ENCODE data around the gene FUNDC2. TPM values are rescaled to one million over a fixed set of nuclear protein-coding genes. Genes with fewer than 3 reads are reported as not detected.
A peak's percentile ranks its signal among the peaks of the same experiment; 100 is the strongest.

FUNDC2 gene, protein sequence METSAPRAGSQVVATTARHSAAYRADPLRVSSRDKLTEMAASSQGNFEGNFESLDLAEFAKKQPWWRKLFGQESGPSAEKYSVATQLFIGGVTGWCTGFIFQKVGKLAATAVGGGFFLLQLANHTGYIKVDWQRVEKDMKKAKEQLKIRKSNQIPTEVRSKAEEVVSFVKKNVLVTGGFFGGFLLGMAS
- total RNA-seq, result 10 to 100 TPM; 43.7 to 51.8 TPM

GRCh38 chrX:155026727-155027508, at the start of gene FUNDC2:
Gene FUNDC2, plus strand, starts transcription at chrX:155026844. Its CDS starts 95 bp downstream, at chrX:155026939.
- peak within 1 kb of the TSS; percentile 94 to 97 for H3K27ac ChIP-seq
- TF ChIP-seq, protein P1, sequence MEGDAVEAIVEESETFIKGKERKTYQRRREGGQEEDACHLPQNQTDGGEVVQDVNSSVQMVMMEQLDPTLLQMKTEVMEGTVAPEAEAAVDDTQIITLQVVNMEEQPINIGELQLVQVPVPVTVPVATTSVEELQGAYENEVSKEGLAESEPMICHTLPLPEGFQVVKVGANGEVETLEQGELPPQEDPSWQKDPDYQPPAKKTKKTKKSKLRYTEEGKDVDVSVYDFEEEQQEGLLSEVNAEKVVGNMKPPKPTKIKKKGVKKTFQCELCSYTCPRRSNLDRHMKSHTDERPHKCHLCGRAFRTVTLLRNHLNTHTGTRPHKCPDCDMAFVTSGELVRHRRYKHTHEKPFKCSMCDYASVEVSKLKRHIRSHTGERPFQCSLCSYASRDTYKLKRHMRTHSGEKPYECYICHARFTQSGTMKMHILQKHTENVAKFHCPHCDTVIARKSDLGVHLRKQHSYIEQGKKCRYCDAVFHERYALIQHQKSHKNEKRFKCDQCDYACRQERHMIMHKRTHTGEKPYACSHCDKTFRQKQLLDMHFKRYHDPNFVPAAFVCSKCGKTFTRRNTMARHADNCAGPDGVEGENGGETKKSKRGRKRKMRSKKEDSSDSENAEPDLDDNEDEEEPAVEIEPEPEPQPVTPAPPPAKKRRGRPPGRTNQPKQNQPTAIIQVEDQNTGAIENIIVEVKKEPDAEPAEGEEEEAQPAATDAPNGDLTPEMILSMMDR (IDR thresholded peaks at IDR 0.05), result no peak
- DNase-seq (ENCODE audit: low spot score) (peak; percentile 66), ATAC-seq (ENCODE audit: insufficient number of reproducible peaks, low FRiP score, low read depth) (peak; percentile 82)
- H3K27me3 ChIP-seq (replicated peaks; ENCODE audit: insufficient read depth), result no peaks in the 10 kb centered on the region
- H3K4me3 ChIP-seq, result peak within 1 kb of the TSS; percentile 82
- no peaks in the 10 kb centered on the region for H3K9me3 ChIP-seq
- H3K36me3 ChIP-seq, result no peaks in the 10 kb centered on the region
- H3K4me1 ChIP-seq (ENCODE audit: control insufficient read depth in 1 of 2, low read depth in 2 of 2), result peaks cover 0 to 11% of the 10 kb centered on the region in 2 donors

DNA sequence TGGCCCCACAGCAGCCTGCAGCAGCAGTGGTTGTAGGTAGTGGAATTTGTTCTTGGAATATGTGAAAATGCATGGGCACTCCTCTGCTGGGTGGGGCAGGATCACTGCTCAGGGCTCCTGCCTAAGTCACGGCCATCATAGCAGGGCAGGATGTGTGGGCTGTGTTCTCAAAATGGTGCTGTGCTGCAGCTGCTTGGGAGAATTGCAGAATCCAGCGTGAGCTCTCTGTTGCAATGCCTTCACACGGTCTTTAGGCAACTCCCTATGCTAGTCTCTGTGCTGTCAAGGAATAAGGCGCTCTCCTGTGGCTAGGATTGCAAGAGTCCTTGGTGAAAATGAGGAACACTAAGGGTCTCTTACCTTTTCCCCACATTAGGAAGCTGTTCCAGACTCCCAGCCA, 47.0 kb upstream of the FUNDC2 start:
- no peaks in the 10 kb centered on the region for H3K4me1 ChIP-seq (ENCODE audit: control insufficient read depth in 1 of 2, low read depth in 2 of 2)
- DNase-seq (ENCODE audit: low spot score), result no peak
- H3K4me3 ChIP-seq, result no peak overlapping the region
- no peak overlapping the region for H3K27ac ChIP-seq
- no peaks in the 10 kb centered on the region for H3K9me3 ChIP-seq
- no peaks in the 10 kb centered on the region for H3K36me3 ChIP-seq
- H3K27me3 ChIP-seq (replicated peaks; ENCODE audit: insufficient read depth), result no peaks in the 10 kb centered on the region
- ATAC-seq (ENCODE audit: insufficient number of reproducible peaks, low FRiP score, low read depth), result no peak
- TF ChIP-seq, protein P1 (IDR thresholded peaks at IDR 0.05), result no peak

DNA sequence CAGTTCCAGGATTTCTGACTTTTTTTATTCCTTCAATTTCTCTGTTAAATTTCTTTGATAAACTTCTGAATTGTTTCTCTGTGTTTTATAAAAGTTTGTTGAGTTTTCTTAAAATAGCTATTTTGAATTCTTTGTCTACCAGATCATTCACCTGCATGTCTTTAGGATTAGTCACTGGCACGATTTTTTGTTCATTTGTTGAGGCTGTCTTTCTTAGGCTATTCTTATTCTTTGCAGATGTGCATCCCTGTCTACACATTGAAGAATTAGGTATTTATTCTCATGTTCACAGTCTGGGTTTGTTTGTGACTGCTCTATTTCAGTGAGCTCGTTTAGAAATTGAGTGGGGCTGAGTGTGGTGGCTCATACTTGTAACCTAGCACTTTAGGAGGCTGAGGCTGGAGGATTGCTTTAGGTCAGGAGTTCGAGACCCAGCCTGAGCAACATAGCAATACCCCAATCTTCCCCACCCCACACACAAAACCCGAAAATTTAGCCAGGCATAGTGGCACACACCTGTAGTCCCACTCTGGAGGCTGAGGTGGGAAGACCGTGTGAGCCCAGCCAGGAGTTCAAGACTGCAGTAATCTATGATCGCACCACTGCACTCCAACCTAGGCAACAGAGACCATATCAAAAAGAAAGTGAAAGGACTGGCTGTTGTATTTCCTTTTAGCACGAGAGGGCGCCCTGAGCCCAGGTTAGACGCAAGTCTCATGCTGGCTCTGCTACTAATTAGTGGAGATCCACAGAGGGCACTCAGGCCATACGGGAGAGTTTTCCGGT, 46.1 kb upstream of the FUNDC2 start:
- ATAC-seq (ENCODE audit: insufficient number of reproducible peaks, low FRiP score, low read depth) (no peak), DNase-seq (ENCODE audit: low spot score) (peak; percentile 7)
- Histone ChIP-seq H3K27ac (no peak overlapping the region), H3K27me3 (replicated peaks; ENCODE audit: insufficient read depth) (no peaks in the 10 kb centered on the region), H3K9me3 (no peaks in the 10 kb centered on the region), H3K36me3 (no peaks in the 10 kb centered on the region), H3K4me3 (peak overlapping the region; percentile 71), H3K4me1 (ENCODE audit: control insufficient read depth in 1 of 2, low read depth in 2 of 2) (no peaks in the 10 kb centered on the region)
- TF ChIP-seq, protein P1 (IDR thresholded peaks at IDR 0.05), result peak; percentile 63

GRCh38 chrX:154981116-154981411, 45.6 kb upstream of the FUNDC2 start:
- H3K27me3 ChIP-seq (replicated peaks; ENCODE audit: insufficient read depth), result no peaks in the 10 kb centered on the region
- H3K27ac ChIP-seq, result no peak overlapping the region
- peak overlapping the region; percentile 71 for H3K4me3 ChIP-seq
- TF ChIP-seq, protein P1 (IDR thresholded peaks at IDR 0.05), result no peak
- DNase-seq (ENCODE audit: low spot score), result no peak
- no peaks in the 10 kb centered on the region for H3K9me3 ChIP-seq
- H3K36me3 ChIP-seq, result no peaks in the 10 kb centered on the region
- no peaks in the 10 kb centered on the region for H3K4me1 ChIP-seq (ENCODE audit: control insufficient read depth in 1 of 2, low read depth in 2 of 2)
- ATAC-seq (ENCODE audit: insufficient number of reproducible peaks, low FRiP score, low read depth), result no peak

Data from thoracic aorta (tissue), 2 donors.